ENCODE results near the gene CAPNS1.
"Not testable (repeated sequence)": the region's sequence is repeated elsewhere in the genome, so short reads cannot be mapped to it uniquely, and the experiment has no call there.

The CAPNS1 gene

DNA sequence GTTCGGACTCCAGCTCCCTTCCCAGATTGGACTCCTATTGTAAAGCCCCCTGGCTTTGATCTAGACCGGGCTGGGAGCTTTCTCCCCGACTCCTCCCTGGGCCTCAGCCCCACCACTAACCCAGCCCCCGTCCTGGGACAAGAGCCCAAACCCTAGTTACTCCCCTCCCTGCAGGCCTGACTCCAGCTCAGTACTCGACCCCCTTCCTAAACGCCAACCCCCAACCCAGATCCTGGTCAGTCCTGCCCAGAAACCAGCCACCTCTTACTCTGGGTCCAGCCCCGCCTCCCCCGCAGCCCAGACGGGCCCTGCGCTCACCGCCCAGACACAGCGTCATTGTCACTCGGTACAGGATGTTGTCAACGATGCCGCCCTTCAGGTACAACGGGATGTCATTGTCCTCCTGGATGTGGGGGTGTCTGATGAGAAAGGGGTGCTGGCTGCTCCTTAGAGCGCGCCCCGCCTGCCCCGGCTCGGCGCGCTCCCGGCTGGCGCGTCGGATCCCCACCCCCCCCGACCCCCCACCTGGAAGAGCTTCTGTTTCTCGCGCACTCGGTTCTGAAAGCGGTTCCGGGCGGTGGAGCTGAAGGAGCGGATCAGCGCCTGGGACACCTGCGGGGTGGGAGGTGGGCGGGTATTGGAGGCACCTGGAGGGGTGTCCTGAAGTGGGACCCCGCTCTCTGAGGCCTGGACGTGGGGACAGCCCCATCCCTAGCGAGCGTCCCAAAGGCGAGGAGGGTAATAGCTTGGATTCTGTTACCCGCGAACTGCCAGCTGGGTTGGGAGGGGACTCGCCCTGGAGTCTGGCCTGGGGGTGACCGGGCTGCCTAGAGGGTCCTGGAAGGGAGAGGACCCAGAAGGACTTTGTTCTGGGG lies 11.5 kb downstream of the CAPNS1 start:
- no peak for DNase-seq (ENCODE audit: low read depth)

DNA sequence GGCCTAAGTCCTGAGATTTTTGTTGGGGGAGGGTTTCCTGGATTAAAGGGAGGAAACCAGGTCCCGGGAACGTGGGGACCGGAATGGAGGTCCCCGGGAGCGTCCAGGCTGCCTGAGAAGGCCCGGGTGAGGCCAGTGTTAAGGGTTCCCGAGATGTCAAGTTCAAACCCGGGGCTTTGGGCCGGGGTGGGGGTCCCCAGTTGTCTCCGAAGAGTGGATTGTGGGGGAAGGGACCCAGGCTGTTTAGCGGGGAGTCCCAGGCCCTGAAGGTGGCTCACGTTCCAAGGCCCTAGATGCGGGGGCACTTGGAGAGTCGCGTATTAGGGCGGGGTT lies 12.1 kb downstream of the CAPNS1 start:
- DNase-seq (ENCODE audit: low read depth): no peak

DNA sequence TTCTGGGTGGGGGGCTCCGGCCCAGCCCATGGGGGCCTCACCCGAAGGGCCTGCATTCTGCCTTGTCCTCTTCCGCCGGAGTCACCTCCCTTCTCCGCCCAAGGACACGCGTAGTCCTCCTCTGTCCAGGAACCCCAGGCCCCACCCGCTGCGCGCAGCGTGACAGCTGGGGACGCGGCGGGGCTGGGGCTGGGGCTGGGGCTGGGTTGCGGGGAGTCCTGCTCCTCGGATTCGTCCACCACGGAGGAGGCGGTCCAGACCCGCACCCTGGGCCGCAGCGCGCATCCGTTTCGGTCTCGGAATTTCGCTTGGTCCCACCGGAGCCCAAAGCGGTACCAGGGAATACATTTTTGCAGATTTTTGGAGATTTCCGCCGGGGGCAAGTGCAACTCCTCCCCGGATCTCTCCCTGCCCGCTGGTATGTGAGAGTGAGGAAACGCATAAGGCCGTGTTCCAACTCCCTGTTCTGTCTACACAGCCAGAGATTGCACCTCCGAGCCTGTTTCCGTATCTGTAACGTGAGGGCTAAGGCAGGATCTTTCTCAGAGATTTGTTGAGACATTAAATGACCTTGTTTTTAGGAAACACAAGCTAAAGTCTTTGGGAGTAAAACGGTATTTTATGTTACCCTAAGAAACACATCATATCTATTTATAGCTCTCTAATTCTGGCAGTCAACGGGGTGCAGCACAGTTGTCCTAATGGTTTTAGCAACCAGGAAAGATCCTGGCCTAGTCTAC lies 12.7 kb downstream of the CAPNS1 start, which contains the start of gene COX7A1:
Gene COX7A1, minus strand, starts transcription at position 96 of the 740 bp plus-strand sequence. Its CDS starts 40 bp downstream, at position 56.
- no peak for DNase-seq (ENCODE audit: low read depth)

DNA sequence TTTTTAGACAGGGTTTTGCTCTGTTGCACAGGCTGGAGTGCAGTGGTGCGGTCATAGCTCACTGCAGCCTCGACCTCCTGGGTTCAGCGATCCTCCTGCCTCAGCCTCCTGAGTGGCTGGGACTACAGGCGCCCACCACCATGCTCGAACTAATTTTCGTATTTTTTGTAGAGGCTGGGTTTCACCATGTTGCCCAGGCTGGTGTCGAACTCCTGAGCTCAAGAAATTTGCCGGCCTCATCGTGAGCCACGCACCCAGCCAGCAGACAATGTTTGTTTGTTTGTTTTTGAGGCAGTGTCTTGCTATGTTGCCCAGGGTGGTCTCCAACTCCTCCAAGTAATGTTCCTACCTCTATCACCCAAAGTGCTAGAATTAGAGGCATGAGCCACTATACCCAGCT lies 13.3 kb downstream of the CAPNS1 start:
- no peak for DNase-seq (ENCODE audit: low read depth)

DNA sequence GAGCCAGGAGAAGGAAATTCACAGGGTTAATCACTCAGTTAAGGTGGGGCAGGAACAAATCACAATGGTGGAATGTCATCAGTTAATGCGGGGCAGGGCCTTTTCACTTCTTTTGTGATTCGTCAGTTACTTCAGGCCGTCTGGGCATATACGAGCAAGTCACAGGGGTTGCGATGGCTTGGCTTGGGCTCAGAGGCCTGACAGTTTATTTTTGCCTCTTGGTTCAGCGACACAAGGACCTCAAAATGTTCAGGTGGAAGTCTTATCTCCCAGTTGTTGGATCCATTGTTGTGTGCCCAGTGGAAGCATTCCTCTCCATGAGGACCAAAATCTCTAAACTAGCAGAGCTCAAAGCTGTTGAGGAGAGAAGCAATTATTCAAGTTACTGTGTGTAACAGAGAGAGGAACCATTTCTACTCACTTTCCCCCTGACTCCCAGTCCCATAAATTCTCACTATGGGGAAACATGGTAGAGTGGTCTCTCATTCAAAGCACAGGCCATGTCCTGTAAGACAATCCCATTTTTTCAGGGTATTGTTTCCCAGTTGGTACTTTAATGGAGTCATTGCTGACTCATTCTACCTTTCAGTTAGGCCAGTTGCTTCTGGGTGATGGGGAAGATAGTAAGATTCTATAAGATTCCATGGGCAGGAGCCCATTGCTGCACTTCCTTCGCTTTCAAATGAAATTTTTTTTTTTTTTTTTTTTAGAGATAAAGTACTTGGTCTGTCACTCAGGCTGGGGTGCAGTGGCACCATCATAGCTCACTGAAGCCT lies 21.1 kb downstream of the CAPNS1 start:
- no peak for DNase-seq (ENCODE audit: low read depth)

DNA sequence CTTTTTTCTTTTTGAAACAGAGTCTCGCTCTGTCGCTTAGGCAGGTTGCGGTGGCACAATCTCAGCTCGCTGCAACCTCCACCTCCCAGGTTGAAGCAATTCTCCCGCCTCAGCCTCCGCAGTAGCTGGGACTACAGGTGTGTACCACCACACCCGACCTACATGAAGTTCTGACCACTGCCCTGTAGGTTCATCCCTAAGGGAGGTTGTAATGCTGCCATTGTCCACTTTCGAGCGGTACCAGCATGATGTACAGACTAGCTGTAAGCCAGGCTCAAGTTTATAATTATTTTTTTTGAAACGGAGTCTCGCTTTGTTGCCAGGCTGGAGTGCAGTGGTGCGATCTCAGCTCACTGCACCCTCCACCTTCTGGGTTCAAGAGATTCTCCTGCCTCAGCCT lies 23.9 kb downstream of the CAPNS1 start:
- no peak for DNase-seq (ENCODE audit: low read depth)

DNA sequence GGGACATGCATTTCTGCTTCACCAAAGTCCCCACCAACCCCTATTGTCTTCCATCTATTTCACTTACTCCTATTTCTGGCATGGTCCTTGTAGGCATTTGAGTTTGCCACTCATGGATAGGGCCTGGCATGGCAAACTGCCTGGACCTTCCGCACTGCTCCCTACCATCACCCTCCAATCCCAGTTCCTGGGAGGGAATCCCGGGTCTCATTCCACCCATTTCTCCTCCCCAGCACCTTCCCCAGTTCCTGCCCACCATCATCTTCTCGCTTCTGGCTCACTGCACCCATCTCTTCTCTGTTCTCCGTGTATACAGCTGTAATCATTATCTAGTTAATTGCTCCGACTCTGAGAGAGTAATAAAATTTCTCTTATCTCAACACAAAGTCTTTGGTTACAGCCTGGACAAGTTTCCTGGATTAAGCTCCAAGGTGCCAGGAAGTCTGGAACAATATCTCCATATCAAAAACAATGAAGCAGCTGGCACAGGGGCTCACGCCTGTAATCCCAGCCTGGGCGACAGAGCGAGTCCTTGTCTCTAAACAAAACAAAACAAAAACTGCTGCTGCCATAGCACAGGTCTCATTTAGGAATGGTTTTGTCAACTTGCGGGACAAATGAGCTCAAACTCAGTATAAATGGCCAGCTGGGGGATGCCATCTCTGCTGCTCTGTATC lies 29.4 kb downstream of the CAPNS1 start:
- no peak for DNase-seq (ENCODE audit: low read depth)

DNA sequence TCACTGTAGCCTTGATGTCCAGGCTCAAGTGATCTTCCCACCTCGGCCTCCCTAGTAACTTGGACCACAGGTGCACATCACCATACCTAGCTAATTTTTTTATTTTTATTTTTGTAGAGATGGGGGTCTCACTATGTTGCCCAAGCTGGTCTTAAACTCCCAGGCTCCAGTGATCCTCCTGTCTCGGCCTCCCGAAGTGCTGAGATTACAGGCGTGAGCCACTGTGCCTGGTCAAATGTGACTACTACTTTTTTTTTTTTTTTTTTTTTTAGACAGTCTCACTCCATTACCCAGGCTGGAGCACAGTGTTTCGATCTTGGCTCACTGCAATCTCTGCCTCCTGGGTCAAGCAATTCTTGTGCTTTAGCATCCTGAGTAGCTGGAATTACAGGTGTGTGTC lies 33.0 kb downstream of the CAPNS1 start:
- DNase-seq (ENCODE audit: low read depth): no peak

DNA sequence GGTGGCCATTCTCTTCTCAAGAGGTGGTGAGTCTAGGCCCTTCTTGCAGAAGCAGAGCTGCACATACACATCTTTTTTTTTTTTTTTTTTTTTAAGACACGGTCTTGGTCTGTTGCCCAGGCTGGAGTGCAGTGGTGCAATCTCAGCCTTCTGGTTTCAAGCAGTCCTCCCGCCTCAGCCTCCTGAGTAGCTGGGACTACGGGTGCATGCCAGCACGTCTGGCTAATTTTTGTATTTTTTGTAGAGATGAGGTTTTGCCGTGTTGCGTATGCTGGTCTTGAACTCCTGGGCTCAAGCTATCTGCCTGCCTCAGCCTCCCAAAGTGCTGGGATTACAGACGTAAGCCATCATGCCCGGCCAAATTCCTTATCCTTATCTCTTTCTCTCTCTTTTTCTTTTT lies 34.0 kb downstream of the CAPNS1 start:
- DNase-seq (ENCODE audit: low read depth): not testable (repeated sequence)

DNA sequence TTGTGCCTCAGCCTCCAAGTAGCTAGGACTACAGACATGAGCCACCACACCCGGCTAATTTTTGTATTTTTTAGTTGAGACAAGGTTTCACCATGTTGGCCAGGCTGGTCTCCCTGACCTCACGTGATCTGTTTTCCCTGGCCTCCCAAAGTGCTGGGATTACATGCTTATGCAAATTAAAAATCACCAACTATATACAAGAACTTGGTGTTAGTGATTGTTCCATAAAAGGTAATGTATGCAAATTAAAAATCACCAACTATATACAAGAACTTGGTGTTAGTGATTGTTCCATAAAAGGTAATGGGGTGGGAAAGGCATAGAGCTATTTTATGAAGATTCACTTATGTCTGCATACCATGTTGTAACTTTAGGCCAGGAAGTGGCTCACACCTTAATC lies 39.2 kb downstream of the CAPNS1 start:
- not testable (repeated sequence) for DNase-seq (ENCODE audit: low read depth)

DNA sequence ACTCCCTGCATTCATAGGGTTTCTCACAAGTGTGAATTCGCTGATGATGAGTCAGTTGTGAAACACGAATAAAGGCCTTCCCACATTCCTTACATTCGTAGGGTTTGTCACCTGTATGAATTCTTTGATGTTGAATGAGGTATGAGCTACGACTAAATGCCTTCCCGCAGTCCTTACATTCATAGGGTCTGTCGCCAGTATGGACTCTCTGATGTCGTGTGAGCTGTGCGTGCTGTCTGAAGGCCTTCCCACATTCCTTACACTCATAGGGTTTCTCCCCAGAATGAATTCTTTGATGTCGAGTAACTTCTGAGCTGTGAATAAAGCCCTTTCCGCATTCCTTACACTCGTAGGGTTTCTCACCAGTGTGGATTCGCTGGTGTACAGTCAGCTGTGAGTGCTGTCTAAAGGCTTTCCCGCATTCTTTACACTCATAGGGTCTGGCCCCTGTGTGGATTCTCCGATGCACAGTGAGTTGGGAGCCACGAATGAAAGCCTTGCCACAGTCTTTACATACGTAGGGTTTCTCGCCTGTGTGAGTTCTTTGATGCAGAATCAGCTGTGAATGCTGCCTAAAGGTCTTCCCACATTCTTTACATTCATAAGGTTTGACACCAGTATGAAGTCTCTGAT lies 42.9 kb downstream of the CAPNS1 start:
- DNase-seq (ENCODE audit: low read depth): no peak

DNA sequence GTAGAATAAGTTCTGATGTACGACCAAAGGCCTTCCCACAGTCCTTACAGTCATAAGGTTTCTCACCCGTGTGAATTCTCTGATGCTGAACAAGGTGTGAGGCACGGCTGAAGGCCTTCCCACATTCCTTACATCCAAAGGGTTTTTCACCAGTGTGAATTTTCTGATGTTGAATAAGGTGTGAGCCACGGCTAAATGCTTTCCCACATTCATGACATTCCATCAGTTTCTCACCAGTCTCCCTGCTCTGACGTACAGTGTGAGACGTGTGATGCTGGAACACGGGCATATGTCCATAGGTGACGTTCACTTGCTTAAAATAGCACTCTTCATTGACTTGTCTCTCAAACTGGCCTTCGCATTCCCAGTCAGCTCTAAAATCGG lies 43.4 kb downstream of the CAPNS1 start:
- DNase-seq (ENCODE audit: low read depth): no peak

DNA sequence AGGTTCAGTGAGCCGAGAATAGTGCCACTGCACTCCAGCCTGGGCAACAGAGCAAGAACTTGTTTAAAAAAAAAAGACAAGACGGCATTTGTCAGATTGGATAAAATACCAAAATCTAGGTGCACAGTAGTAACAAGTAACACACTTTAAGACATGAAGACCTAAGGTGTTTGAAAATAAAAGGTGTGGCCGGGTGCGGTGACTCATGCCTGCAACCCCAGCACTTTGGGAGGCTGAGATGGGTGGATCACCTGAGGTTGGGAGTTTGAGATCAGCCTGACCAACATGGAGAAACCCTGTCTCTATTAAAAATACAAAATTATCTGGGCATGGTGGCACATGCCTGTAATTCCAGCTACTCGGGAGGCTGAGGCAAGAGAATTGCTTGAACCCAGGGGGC lies 46.9 kb downstream of the CAPNS1 start:
- not testable (repeated sequence) for DNase-seq (ENCODE audit: low read depth)

DNA sequence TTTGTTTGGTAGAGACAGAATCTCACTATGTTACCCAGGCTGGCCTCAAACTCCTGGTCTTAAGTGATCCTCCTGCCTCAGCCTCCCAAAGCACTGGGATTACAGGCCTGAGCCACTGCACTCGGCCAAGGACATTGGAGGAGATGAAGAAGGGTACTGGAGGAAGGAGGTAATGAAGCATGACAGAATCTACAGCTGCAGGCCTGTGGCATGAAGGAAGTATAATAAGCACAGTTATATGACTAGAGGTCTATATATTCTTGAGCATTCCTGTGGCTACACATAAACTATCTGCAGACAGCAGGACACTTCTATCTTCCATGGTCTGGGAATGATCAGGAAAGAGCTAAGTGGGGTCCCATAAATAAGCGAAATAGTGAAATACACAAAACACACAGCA lies 56.4 kb downstream of the CAPNS1 start:
- no peak for DNase-seq (ENCODE audit: low read depth)

DNA sequence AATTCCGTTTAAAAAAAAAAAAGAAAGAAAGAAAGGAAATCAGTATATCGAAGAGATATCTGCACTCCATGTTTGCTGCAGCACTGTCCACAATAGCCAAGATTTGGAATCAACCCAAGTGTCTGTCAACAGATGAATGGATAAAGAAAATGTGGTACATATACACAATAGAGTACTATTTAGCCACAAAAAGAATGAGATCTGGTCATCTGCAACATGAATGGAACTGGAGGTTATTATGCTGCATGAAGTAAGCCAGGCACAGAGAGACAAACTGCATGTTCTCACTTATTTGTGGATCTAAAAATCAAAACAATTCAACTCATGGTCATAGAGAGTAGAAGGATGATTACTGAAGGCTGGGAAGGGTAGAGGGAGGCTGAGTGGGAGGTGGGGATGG lies 58.3 kb downstream of the CAPNS1 start:
- DNase-seq (ENCODE audit: low read depth): no peak
